ENCODE results near the gene IRF2BP1.

- no peak for TF ChIP-seq EP300 (IDR thresholded peaks at IDR 0.05)
- TF ChIP-seq POLR2A (IDR thresholded peaks at IDR 0.05; ENCODE audit: low read depth), result no peak
- TF ChIP-seq POLR2AphosphoS5 (IDR thresholded peaks at IDR 0.05), result no peak
- TF ChIP-seq, protein P1, sequence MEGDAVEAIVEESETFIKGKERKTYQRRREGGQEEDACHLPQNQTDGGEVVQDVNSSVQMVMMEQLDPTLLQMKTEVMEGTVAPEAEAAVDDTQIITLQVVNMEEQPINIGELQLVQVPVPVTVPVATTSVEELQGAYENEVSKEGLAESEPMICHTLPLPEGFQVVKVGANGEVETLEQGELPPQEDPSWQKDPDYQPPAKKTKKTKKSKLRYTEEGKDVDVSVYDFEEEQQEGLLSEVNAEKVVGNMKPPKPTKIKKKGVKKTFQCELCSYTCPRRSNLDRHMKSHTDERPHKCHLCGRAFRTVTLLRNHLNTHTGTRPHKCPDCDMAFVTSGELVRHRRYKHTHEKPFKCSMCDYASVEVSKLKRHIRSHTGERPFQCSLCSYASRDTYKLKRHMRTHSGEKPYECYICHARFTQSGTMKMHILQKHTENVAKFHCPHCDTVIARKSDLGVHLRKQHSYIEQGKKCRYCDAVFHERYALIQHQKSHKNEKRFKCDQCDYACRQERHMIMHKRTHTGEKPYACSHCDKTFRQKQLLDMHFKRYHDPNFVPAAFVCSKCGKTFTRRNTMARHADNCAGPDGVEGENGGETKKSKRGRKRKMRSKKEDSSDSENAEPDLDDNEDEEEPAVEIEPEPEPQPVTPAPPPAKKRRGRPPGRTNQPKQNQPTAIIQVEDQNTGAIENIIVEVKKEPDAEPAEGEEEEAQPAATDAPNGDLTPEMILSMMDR (IDR thresholded peaks at IDR 0.05), result no peak
Observed at GRCh38 chr19:45842198-45842597, 43.7 kb downstream of the IRF2BP1 start.

Data from esophagus muscularis mucosa (tissue), 4 donors.